SIG-M5 treated with dmso at 0.1 percent for 504 hours (cell line): ENCODE measurements around the gene BRAP.
"Not testable (repeated sequence)": the region's sequence is repeated elsewhere in the genome, so short reads cannot be mapped to it uniquely, and the experiment has no call there.

ENCODE experiments used
- DNase-seq: peaks from one replicate; lab custom pipeline; 2025; ENCODE audit not compliant: unreplicated experiment; lab: John Stamatoyannopoulos, UW

The BRAP gene

GRCh38 chr12:111677186-111677585, 8.6 kb downstream of the BRAP start:
- no peak for DNase-seq

- no peak for DNase-seq
Observed at GRCh38 chr12:111673503-111673902, 12.3 kb downstream of the BRAP start.

GRCh38 chr12:111672822-111673381, 12.9 kb downstream of the BRAP start:
- no peak for DNase-seq

- no peak for DNase-seq
Observed at GRCh38 chr12:111664961-111665865, 20.5 kb downstream of the BRAP start.

GRCh38 chr12:111664499-111664898, 21.3 kb downstream of the BRAP start:
- no peak for DNase-seq

DNA sequence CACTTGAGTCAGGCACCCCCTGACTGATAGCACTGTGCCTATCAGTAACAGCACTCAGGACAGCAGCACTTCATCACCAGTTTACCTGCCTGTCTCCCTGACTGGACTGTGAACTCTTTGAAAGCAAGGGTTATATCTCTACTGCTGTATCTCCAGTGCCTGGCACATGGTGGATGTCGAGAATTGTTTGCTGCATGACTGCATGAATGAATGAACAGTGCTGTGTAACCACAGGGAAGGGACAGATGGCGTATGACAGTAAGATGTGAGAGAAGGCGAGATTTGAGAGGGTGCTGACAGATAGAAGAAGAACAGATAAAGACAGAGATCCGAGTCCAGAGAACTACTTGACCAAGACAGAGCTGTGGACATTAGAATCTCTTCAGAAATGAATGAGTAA, 29.7 kb downstream of the BRAP start:
- no peak for DNase-seq

- DNase-seq = no peak
Observed at GRCh38 chr12:111655356-111655755, 30.4 kb downstream of the BRAP start.

GRCh38 chr12:111653596-111653995, 32.2 kb downstream of the BRAP start:
- DNase-seq = no peak

DNA sequence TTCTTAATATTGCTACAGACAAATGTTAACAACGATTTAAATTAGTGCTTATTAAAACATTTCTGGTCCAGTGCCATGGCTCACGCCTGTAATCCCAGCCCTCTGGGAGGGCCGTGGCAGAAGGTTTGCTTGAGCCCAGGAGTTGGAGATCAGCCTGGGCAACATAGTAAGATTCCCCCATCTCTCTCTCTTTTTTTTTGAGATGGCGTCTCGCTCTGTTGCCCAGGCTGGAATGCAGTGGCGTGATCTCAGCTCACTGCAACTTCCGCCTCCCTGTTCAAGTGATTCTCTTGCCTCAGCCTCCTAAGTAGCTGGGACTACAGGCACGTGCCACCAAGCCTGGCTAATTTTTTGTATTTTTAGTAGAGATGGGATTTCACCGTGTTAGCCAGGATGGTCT, 33.2 kb downstream of the BRAP start:
- not testable (repeated sequence) for DNase-seq

- peak; percentile 60 for DNase-seq
Observed at GRCh38 chr12:111650912-111651311, 34.8 kb downstream of the BRAP start.

DNA sequence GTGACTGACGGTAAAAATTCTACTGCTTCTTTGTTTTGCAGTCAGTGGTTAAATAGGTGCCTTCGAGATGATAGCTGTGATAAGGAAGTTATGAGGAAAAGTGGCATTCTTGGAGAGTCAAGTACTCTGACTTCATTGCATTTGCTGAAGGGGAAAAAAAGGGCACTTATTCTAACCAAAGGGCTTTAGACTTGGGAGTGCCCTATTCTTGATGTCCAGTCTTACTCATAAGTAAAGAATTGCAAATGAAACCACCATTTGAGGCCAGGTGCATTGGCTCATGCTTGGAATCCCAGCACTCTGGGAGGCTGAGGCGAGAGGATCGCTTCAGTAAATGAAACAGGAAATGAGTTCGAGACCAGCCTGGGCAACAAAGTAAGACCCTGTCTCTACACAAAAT, 40.3 kb downstream of the BRAP start:
- peak; percentile 60 for DNase-seq

DNA sequence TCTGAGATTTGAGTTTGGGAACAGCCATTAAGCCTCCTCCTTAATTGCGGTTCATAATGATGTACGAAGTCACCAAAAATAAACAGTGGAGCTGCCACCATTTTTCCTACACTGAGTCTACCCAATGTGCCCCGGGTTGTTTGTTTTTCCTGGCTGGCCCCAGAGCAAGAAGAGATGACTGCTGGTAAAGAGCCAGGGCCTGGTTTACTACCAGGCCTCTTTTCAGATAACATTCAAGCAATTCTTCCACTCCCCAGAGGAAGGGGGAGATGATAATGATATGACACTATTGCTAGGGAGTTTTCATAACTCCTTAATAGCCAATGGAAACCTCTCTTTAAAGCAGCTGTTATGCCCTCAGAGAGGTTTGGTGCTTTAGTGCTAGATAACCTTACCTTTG, 42.3 kb downstream of the BRAP start:
- DNase-seq = no peak

- DNase-seq = no peak
Observed at GRCh38 chr12:111642681-111643426, 42.9 kb downstream of the BRAP start.

DNA sequence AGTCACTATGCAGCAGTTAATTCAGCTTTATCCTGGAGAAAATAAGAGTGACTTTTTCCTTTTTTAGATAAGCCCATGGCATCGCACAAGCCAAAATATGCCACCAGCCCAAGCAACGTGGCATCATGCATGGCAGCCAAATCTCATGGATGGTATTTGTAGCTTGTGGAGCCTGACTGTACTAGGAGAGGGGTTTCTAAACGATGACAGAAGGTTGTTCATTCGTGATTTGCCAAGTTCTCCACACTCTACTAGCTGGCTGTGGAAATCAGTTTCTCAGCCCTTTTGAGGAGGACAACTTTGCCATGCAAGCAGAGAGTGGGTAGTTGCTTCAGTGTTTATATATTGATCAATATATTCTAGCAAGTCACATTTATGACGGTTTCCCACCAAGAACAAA, 45.2 kb downstream of the BRAP start:
- DNase-seq = no peak

GRCh38 chr12:111638556-111638955, 47.2 kb downstream of the BRAP start:
- DNase-seq = no peak

- DNase-seq = no peak
Observed at GRCh38 chr12:111636209-111636945, 49.4 kb downstream of the BRAP start.

- DNase-seq = no peak
Observed at GRCh38 chr12:111635524-111635923, 50.2 kb downstream of the BRAP start.

- no peak for DNase-seq
Observed at GRCh38 chr12:111628505-111629260, 57.1 kb downstream of the BRAP start.

DNA sequence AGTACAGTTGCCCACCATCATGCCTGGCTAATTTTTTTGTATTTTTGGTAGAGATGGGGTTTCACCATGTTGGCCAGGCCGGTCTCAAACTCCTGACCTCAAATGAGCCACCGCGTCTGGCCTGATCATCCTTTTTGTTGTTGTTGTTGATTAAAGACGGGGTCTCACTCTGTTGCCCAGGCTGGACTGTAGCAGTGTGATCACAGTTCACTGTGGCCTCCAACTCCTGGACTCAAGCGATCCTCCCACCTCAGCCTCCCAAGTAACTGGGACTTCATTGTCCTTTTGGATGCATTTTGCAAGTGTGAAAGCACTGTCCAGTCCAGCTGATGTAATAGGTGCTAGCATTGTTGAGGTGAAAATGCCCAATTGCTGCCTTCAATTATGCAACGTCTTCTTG, 59.5 kb downstream of the BRAP start:
- DNase-seq = no peak

- DNase-seq = no peak
Observed at GRCh38 chr12:111624540-111624939, 61.2 kb downstream of the BRAP start.
